ENCODE results near the gene ADGRD2.
A peak's percentile ranks its signal among the peaks of the same experiment; 100 is the strongest.

ADGRD2 gene

DNA sequence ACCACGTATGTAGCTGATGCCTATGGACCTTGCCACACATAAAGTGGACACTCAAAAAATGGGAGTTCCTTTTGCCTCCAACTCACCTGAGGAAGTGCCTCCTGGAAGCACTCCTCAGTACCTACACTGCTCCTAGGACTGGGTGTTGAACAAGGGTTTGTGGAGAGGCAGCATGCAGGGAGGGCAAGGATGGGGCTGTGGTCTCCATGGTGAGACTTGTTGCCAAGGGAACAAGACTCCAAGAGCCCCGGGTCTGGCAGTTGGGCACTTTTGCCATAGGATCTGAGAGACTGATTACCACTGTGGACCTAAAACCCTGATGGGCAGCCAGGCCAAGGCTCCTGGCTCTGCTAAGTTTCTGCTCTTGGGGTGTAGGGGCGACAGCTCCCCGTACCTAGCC, 63.9 kb downstream of the ADGRD2 start:
- Histone ChIP-seq H2BK5ac (ENCODE audit: low read length) (no peak overlapping the region), H2BK15ac (ENCODE audit: low read length) (no peak overlapping the region), H3K9me3 (replicated peaks in 1 of 2; ENCODE audit: control insufficient read depth in 2 of 2, insufficient read depth in 1 of 2, low read depth in 1 of 2, low read length in 2 of 2) (no peaks in the 10 kb centered on the region), H4K8ac (ENCODE audit: low read depth, low read length) (no peak overlapping the region), H4K91ac (ENCODE audit: low read depth, low read length, poor library complexity) (no peak overlapping the region), H3K4me1 (ENCODE audit: control insufficient read depth in 2 of 2, insufficient read depth in 1 of 2, low read depth in 1 of 2, low read length in 2 of 2) (peaks cover 2 to 21% of the 10 kb centered on the region in 2 donors), H3K4ac (ENCODE audit: low read length) (no peak overlapping the region), H2BK12ac (ENCODE audit: low read length) (no peak overlapping the region), H3K79me1 (ENCODE audit: low read depth, low read length) (no peaks in the 10 kb centered on the region), H2BK120ac (ENCODE audit: low read depth, low read length) (no peak overlapping the region), H3K4me3 (ENCODE audit: low read length in 2 of 2) (no peak overlapping the region), H3K36me3 (replicated peaks in 1 of 2; ENCODE audit: control insufficient read depth in 2 of 2, insufficient read depth in 2 of 2, low read length in 2 of 2) (peaks cover 4 to 5% of the 10 kb centered on the region in 2 donors), H2AFZ (ENCODE audit: low read length) (no peak overlapping the region), H3K14ac (ENCODE audit: low read length) (no peak overlapping the region), H3K9ac (ENCODE audit: low read depth, low read length, poor library complexity) (no peak overlapping the region), H3K27me3 (ENCODE audit: control insufficient read depth in 3 of 3, insufficient read depth in 3 of 3, low read depth in 1 of 3, low read length in 3 of 3) (no peaks in the 10 kb centered on the region), H2AK5ac (ENCODE audit: low read depth, low read length) (no peak overlapping the region), H3K4me2 (ENCODE audit: insufficient read depth, low read length, poor library complexity, severe bottlenecking) (no peak overlapping the region), H3K23ac (ENCODE audit: low read depth, low read length, poor library complexity) (no peak overlapping the region), H3K18ac (ENCODE audit: low read length) (no peak overlapping the region), H3K27ac (replicated peaks; ENCODE audit: low read length) (no peak overlapping the region)
- no peak for DNase-seq (ENCODE audit: low spot score)
- no CpG with 5 or more reads among the region's 4 CpGs for WGBS, 2 donors (ENCODE audit: extremely low coverage in 2 of 2, insufficient read length in 2 of 2, insufficient replicate concordance in 1 of 2)

DNA sequence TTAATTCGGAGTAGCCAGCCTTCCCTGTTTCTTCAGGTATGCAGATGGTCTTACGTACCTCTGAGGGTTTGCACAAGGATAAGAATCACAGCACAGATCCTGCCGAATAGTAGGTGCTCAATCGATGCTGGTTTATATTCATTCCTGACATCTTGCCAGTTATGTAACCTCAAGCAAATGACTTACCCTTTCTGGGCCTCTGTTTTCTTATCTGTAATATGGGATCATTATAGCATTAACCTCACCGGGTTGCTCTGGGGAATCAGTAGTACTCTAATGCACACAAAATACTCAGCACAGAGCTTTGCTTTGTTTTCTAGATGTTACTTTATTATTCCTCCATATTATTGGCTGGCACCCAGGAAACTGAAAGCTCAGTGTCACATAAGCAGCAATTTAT, 64.6 kb downstream of the ADGRD2 start:
- Histone ChIP-seq H3K9ac (ENCODE audit: low read depth, low read length, poor library complexity) (no peak overlapping the region), H3K27ac (replicated peaks; ENCODE audit: low read length) (no peak overlapping the region), H3K79me1 (ENCODE audit: low read depth, low read length) (no peaks in the 10 kb centered on the region), H3K27me3 (ENCODE audit: control insufficient read depth in 3 of 3, insufficient read depth in 3 of 3, low read depth in 1 of 3, low read length in 3 of 3) (no peaks in the 10 kb centered on the region), H2BK5ac (ENCODE audit: low read length) (no peak overlapping the region), H4K91ac (ENCODE audit: low read depth, low read length, poor library complexity) (no peak overlapping the region), H3K9me3 (replicated peaks in 1 of 2; ENCODE audit: control insufficient read depth in 2 of 2, insufficient read depth in 1 of 2, low read depth in 1 of 2, low read length in 2 of 2) (no peaks in the 10 kb centered on the region), H4K8ac (ENCODE audit: low read depth, low read length) (no peak overlapping the region), H3K14ac (ENCODE audit: low read length) (no peak overlapping the region), H3K18ac (ENCODE audit: low read length) (no peak overlapping the region), H3K4me3 (ENCODE audit: low read length in 2 of 2) (no peak overlapping the region), H2BK15ac (ENCODE audit: low read length) (no peak overlapping the region), H2AFZ (ENCODE audit: low read length) (no peak overlapping the region), H3K36me3 (replicated peaks in 1 of 2; ENCODE audit: control insufficient read depth in 2 of 2, insufficient read depth in 2 of 2, low read length in 2 of 2) (peaks cover 7 to 8% of the 10 kb centered on the region in 2 donors), H3K4me1 (ENCODE audit: control insufficient read depth in 2 of 2, insufficient read depth in 1 of 2, low read depth in 1 of 2, low read length in 2 of 2) (peaks cover 4 to 21% of the 10 kb centered on the region in 2 donors), H3K4ac (ENCODE audit: low read length) (no peak overlapping the region), H3K4me2 (ENCODE audit: insufficient read depth, low read length, poor library complexity, severe bottlenecking) (no peak overlapping the region), H3K23ac (ENCODE audit: low read depth, low read length, poor library complexity) (peak overlapping the region; percentile 13), H2BK120ac (ENCODE audit: low read depth, low read length) (no peak overlapping the region), H2AK5ac (ENCODE audit: low read depth, low read length) (no peak overlapping the region), H2BK12ac (ENCODE audit: low read length) (no peak overlapping the region)
- no CpG with 5 or more reads among the region's 5 CpGs for WGBS, 2 donors (ENCODE audit: extremely low coverage in 2 of 2, insufficient read length in 2 of 2, insufficient replicate concordance in 1 of 2)
- no peak for DNase-seq (ENCODE audit: low spot score)

DNA sequence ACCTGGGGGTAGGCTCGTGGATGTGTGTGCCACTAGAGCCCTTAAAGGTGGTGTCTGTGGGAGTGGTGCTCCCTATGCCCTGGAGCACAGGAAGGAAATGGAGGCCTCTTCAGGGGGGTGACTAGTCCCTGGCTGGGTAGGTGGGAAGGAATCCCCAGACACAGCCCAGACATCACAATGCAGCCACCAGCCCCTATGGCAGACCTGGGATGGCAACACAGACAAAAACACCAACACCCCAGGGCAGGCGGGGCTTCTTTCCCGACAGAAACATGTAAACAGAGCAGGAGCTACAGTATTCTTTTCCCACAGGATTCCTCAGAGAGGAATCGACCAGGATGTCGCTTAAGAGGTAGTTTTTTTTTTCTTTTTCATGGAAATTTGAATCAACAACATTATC, 67.3 kb downstream of the ADGRD2 start:
- no peak for DNase-seq (ENCODE audit: low spot score)
- Histone ChIP-seq H3K23ac (ENCODE audit: low read depth, low read length, poor library complexity) (no peak overlapping the region), H2AFZ (ENCODE audit: low read length) (no peak overlapping the region), H3K9me3 (replicated peaks in 1 of 2; ENCODE audit: control insufficient read depth in 2 of 2, insufficient read depth in 1 of 2, low read depth in 1 of 2, low read length in 2 of 2) (no peaks in the 10 kb centered on the region), H3K79me1 (ENCODE audit: low read depth, low read length) (peaks cover 4% of the 10 kb centered on the region), H3K4me2 (ENCODE audit: insufficient read depth, low read length, poor library complexity, severe bottlenecking) (no peak overlapping the region), H3K18ac (ENCODE audit: low read length) (no peak overlapping the region), H3K4me3 (ENCODE audit: low read length in 2 of 2) (no peak overlapping the region), H2BK5ac (ENCODE audit: low read length) (no peak overlapping the region), H3K36me3 (replicated peaks in 1 of 2; ENCODE audit: control insufficient read depth in 2 of 2, insufficient read depth in 2 of 2, low read length in 2 of 2) (peaks cover 17 to 35% of the 10 kb centered on the region in 2 donors), H3K4me1 (ENCODE audit: control insufficient read depth in 2 of 2, insufficient read depth in 1 of 2, low read depth in 1 of 2, low read length in 2 of 2) (peaks cover 14 to 16% of the 10 kb centered on the region in 2 donors), H3K9ac (ENCODE audit: low read depth, low read length, poor library complexity) (no peak overlapping the region), H4K91ac (ENCODE audit: low read depth, low read length, poor library complexity) (no peak overlapping the region), H3K27ac (replicated peaks; ENCODE audit: low read length) (no peak overlapping the region), H3K14ac (ENCODE audit: low read length) (no peak overlapping the region), H3K4ac (ENCODE audit: low read length) (no peak overlapping the region), H3K27me3 (ENCODE audit: control insufficient read depth in 3 of 3, insufficient read depth in 3 of 3, low read depth in 1 of 3, low read length in 3 of 3) (no peaks in the 10 kb centered on the region), H2AK5ac (ENCODE audit: low read depth, low read length) (no peak overlapping the region), H2BK12ac (ENCODE audit: low read length) (no peak overlapping the region), H2BK120ac (ENCODE audit: low read depth, low read length) (no peak overlapping the region), H4K8ac (ENCODE audit: low read depth, low read length) (no peak overlapping the region), H2BK15ac (ENCODE audit: low read length) (no peak overlapping the region)
- no CpG with 5 or more reads among the region's 5 CpGs for WGBS, 2 donors (ENCODE audit: extremely low coverage in 2 of 2, insufficient read length in 2 of 2, insufficient replicate concordance in 1 of 2)

DNA sequence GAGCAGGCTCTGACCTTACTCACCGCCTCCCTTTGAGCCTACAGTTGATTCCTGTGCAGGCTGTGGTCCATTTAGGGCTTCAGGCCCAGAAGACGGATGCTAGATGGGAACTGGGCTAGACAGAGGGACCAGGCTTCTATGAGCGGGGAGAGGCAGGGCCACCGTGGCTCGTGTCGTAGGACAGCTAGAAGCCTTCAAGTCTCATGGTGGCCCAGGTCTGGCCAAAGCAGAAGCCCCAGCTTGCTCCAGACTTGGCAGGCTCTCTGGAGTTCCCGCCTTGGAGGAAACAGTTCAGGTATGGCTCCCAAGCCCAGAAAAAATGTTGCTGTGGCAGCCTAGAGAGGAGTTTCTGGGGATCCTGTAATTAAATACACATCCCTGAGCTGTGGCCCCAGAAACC, 67.9 kb downstream of the ADGRD2 start:
- no peak for DNase-seq (ENCODE audit: low spot score)
- Histone ChIP-seq H2BK15ac (ENCODE audit: low read length) (no peak overlapping the region), H3K9ac (ENCODE audit: low read depth, low read length, poor library complexity) (no peak overlapping the region), H3K79me1 (ENCODE audit: low read depth, low read length) (peaks cover 4% of the 10 kb centered on the region), H3K4me1 (ENCODE audit: control insufficient read depth in 2 of 2, insufficient read depth in 1 of 2, low read depth in 1 of 2, low read length in 2 of 2) (peaks cover 13 to 16% of the 10 kb centered on the region in 2 donors), H3K27me3 (ENCODE audit: control insufficient read depth in 3 of 3, insufficient read depth in 3 of 3, low read depth in 1 of 3, low read length in 3 of 3) (no peaks in the 10 kb centered on the region), H3K27ac (replicated peaks; ENCODE audit: low read length) (no peak overlapping the region), H2AFZ (ENCODE audit: low read length) (no peak overlapping the region), H2AK5ac (ENCODE audit: low read depth, low read length) (no peak overlapping the region), H3K4me3 (ENCODE audit: low read length in 2 of 2) (no peak overlapping the region), H4K8ac (ENCODE audit: low read depth, low read length) (no peak overlapping the region), H3K4me2 (ENCODE audit: insufficient read depth, low read length, poor library complexity, severe bottlenecking) (no peak overlapping the region), H3K23ac (ENCODE audit: low read depth, low read length, poor library complexity) (no peak overlapping the region), H2BK5ac (ENCODE audit: low read length) (no peak overlapping the region), H3K4ac (ENCODE audit: low read length) (no peak overlapping the region), H2BK12ac (ENCODE audit: low read length) (no peak overlapping the region), H3K36me3 (replicated peaks in 1 of 2; ENCODE audit: control insufficient read depth in 2 of 2, insufficient read depth in 2 of 2, low read length in 2 of 2) (peaks cover 18 to 40% of the 10 kb centered on the region in 2 donors), H2BK120ac (ENCODE audit: low read depth, low read length) (no peak overlapping the region), H3K14ac (ENCODE audit: low read length) (peak overlapping the region; percentile 58), H4K91ac (ENCODE audit: low read depth, low read length, poor library complexity) (no peak overlapping the region), H3K9me3 (replicated peaks in 1 of 2; ENCODE audit: control insufficient read depth in 2 of 2, insufficient read depth in 1 of 2, low read depth in 1 of 2, low read length in 2 of 2) (no peaks in the 10 kb centered on the region), H3K18ac (ENCODE audit: low read length) (peak overlapping the region; percentile 64)
- no CpG with 5 or more reads among the region's 7 CpGs for WGBS, 2 donors (ENCODE audit: extremely low coverage in 2 of 2, insufficient read length in 2 of 2, insufficient replicate concordance in 1 of 2)
